HepG2 (cell line): ENCODE results near the gene AGRN. TPM values are rescaled to one million over a fixed set of nuclear protein-coding genes. Genes with fewer than 3 reads are reported as not detected.

Experiments used
- CCAR2 ChIP-seq: fragments of 200-400 bp; formaldehyde crosslinking; optimal IDR thresholded peaks from 2 replicates; pipeline ENCODE3; 2018; ENCODE audit warnings: low read depth, mild to moderate bottlenecking, low read length, moderate library complexity
- CTCF ChIP-seq: sonication (generic); formaldehyde crosslinking; IDR thresholded peaks from 2 replicates; pipeline ENCODE4 v1.5.0; 2020; ENCODE audit warnings: mild to moderate bottlenecking, missing genetic modification reagents, moderate library complexity
- SOX6 ChIP-seq, 2 experiments: fragments of 450-650 bp in 1 of 2; sonication (generic) in 1 of 2; formaldehyde crosslinking in 1 of 2; IDR thresholded peaks; 2 replicates each; pipeline versions ENCODE4 v1.4.0 to v1.6.1; 2017 to 2020; ENCODE audit warnings: antibody characterized with exemption in 1 of 2, mild to moderate bottlenecking in 1 of 2, missing genetic modification reagents in 1 of 2
- ZNF225 ChIP-seq: sonication (generic); formaldehyde crosslinking; IDR thresholded peaks from 2 replicates; pipeline ENCODE4 v1.4.0; 2020; ENCODE audit warnings: mild to moderate bottlenecking, missing genetic modification reagents
- ZNF367 ChIP-seq: sonication (generic); formaldehyde crosslinking; IDR thresholded peaks from 2 replicates; pipeline ENCODE4 v1.4.0; 2020; ENCODE audit warnings: missing genetic modification reagents, borderline replicate concordance
- ZUFSP ChIP-seq: sonication (generic); formaldehyde crosslinking; IDR thresholded peaks from 2 replicates; pipeline ENCODE4 v1.9.0; 2021; ENCODE audit warnings: missing genetic modification reagents, mild to moderate bottlenecking, borderline replicate concordance
- polyA plus RNA-seq, 8 experiments: library from polyadenylated mRNA; depleted of rRNA in 3 of 8; stranded (reverse) in 7 of 8; unstranded in 1 of 8; fragments of >200 nt; fragmentation: Illumina TruSeq in 4 of 8; extraction: Trizol in 4 of 8; gene quantifications; 2 replicates each; pipeline versions ENCODE4 v1.2.1 to v1.2.3, GENCODE V29; 2011 to 2016; ENCODE audit warnings: low read depth in 4 of 8, missing spikeins in 1 of 8, mixed read lengths in 1 of 8; ENCODE audit not compliant: insufficient read depth in 1 of 8
- total RNA-seq, 5 experiments: library from RNA; depleted of rRNA; stranded (reverse); fragments of >200 nt; fragmentation: Illumina TruSeq; extraction: Trizol; gene quantifications; 2 replicates each; pipeline ENCODE4 v1.2.3, GENCODE V29; 2016; ENCODE audit warnings: low read depth in 1 of 5
- TF ChIP-seq, protein P1 (sequence below), 2 experiments: fragments of 450-650 bp in 1 of 2; sonication (generic) in 1 of 2; formaldehyde crosslinking in 1 of 2; IDR thresholded peaks; 2 replicates each; pipeline versions ENCODE4 v1.6.1 to v1.8.0; 2016 to 2022; ENCODE audit warnings: antibody characterized with exemption in 1 of 2, mild to moderate bottlenecking in 1 of 2, missing genetic modification reagents in 1 of 2
- TF ChIP-seq, protein P2 (sequence below): sonication (generic); formaldehyde crosslinking; IDR thresholded peaks from 2 replicates; pipeline ENCODE4 v1.4.0; 2020; ENCODE audit warnings: missing genetic modification reagents, borderline replicate concordance

The AGRN gene
- total and polyA plus RNA-seq, 2 of the 13 experiments (the other 11 are each of a cell fraction or from before 2014, with no cell fraction given): 29.8 to 65.2 TPM

DNA sequence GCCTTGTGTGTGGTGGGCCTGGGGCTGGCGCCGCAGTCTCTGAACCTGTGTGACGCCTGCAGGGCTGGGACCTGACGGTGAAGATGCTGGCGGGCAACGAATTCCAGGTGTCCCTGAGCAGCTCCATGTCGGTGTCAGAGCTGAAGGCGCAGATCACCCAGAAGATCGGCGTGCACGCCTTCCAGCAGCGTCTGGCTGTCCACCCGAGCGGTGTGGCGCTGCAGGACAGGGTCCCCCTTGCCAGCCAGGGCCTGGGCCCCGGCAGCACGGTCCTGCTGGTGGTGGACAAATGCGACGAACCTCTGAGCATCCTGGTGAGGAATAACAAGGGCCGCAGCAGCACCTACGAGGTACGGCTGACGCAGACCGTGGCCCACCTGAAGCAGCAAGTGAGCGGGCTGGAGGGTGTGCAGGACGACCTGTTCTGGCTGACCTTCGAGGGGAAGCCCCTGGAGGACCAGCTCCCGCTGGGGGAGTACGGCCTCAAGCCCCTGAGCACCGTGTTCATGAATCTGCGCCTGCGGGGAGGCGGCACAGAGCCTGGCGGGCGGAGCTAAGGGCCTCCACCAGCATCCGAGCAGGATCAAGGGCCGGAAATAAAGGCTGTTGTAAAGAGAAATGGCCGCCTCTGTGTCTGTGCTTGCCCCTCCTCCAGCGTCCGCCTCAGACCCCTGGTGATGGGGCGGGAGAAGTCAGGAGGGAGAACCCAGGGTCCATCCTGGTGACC lies 5.8 kb upstream of the AGRN start (continued):
- TF ChIP-seq, protein P1, sequence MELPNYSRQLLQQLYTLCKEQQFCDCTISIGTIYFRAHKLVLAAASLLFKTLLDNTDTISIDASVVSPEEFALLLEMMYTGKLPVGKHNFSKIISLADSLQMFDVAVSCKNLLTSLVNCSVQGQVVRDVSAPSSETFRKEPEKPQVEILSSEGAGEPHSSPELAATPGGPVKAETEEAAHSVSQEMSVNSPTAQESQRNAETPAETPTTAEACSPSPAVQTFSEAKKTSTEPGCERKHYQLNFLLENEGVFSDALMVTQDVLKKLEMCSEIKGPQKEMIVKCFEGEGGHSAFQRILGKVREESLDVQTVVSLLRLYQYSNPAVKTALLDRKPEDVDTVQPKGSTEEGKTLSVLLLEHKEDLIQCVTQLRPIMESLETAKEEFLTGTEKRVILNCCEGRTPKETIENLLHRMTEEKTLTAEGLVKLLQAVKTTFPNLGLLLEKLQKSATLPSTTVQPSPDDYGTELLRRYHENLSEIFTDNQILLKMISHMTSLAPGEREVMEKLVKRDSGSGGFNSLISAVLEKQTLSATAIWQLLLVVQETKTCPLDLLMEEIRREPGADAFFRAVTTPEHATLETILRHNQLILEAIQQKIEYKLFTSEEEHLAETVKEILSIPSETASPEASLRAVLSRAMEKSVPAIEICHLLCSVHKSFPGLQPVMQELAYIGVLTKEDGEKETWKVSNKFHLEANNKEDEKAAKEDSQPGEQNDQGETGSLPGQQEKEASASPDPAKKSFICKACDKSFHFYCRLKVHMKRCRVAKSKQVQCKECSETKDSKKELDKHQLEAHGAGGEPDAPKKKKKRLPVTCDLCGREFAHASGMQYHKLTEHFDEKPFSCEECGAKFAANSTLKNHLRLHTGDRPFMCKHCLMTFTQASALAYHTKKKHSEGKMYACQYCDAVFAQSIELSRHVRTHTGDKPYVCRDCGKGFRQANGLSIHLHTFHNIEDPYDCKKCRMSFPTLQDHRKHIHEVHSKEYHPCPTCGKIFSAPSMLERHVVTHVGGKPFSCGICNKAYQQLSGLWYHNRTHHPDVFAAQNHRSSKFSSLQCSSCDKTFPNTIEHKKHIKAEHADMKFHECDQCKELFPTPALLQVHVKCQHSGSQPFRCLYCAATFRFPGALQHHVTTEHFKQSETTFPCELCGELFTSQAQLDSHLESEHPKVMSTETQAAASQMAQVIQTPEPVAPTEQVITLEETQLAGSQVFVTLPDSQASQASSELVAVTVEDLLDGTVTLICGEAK (IDR thresholded peaks at IDR 0.05): no peak
- TF ChIP-seq, protein P1 (CRISPR knock-in tag; IDR thresholded peaks at IDR 0.05): no peak
- TF ChIP-seq CCAR2 (no peak), ZUFSP (CRISPR knock-in tag) (no peak), ZNF367 (CRISPR knock-in tag) (0 out of 2 replicates have a peak, but pooled peaks have one; percentile 43), SOX6 (IDR thresholded peaks at IDR 0.05) (no peak), SOX6 (CRISPR knock-in tag; IDR thresholded peaks at IDR 0.05) (peak; percentile 1; the same call in 1 of the 2 replicates), CTCF (CRISPR knock-in tag) (peak; percentile 60), ZNF225 (CRISPR knock-in tag) (no peak)
- TF ChIP-seq, protein P2, sequence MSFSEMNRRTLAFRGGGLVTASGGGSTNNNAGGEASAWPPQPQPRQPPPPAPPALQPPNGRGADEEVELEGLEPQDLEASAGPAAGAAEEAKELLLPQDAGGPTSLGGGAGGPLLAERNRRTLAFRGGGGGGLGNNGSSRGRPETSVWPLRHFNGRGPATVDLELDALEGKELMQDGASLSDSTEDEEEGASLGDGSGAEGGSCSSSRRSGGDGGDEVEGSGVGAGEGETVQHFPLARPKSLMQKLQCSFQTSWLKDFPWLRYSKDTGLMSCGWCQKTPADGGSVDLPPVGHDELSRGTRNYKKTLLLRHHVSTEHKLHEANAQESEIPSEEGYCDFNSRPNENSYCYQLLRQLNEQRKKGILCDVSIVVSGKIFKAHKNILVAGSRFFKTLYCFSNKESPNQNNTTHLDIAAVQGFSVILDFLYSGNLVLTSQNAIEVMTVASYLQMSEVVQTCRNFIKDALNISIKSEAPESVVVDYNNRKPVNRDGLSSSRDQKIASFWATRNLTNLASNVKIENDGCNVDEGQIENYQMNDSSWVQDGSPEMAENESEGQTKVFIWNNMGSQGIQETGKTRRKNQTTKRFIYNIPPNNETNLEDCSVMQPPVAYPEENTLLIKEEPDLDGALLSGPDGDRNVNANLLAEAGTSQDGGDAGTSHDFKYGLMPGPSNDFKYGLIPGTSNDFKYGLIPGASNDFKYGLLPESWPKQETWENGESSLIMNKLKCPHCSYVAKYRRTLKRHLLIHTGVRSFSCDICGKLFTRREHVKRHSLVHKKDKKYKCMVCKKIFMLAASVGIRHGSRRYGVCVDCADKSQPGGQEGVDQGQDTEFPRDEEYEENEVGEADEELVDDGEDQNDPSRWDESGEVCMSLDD: 0 out of 2 replicates have a peak, but pooled peaks have one; percentile 34
